Measurements from ENCODE around the gene B3GNT5.

DNA sequence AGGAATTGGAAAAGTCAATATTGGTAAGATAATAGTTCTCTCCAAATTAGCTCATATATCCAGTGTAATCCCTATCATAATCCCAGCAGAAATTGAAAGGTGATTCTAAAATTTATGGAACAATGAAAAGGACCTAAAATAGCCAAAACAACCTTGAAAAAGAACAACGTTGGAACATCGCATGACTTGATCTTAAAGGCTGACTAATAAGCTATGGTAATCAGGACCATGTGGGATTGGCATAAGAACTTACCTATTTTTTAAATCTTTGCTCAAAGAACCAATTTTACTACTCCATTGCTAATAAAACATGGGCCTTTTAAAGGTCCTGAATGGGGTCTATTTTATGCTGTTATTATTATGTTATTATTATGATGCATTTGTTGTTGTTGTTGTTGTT lies 40.9 kb downstream of the B3GNT5 start:
- TF ChIP-seq POLR2AphosphoS5 (IDR thresholded peaks at IDR 0.05; ENCODE audit: low read depth, low read length) (no peak), SIN3A (IDR thresholded peaks at IDR 0.05; ENCODE audit: borderline replicate concordance, insufficient read depth, low read length) (no peak), TAF1 (IDR thresholded peaks at IDR 0.05; ENCODE audit: borderline replicate concordance, insufficient read depth, low read length) (no peak)
- TF ChIP-seq, protein P1, sequence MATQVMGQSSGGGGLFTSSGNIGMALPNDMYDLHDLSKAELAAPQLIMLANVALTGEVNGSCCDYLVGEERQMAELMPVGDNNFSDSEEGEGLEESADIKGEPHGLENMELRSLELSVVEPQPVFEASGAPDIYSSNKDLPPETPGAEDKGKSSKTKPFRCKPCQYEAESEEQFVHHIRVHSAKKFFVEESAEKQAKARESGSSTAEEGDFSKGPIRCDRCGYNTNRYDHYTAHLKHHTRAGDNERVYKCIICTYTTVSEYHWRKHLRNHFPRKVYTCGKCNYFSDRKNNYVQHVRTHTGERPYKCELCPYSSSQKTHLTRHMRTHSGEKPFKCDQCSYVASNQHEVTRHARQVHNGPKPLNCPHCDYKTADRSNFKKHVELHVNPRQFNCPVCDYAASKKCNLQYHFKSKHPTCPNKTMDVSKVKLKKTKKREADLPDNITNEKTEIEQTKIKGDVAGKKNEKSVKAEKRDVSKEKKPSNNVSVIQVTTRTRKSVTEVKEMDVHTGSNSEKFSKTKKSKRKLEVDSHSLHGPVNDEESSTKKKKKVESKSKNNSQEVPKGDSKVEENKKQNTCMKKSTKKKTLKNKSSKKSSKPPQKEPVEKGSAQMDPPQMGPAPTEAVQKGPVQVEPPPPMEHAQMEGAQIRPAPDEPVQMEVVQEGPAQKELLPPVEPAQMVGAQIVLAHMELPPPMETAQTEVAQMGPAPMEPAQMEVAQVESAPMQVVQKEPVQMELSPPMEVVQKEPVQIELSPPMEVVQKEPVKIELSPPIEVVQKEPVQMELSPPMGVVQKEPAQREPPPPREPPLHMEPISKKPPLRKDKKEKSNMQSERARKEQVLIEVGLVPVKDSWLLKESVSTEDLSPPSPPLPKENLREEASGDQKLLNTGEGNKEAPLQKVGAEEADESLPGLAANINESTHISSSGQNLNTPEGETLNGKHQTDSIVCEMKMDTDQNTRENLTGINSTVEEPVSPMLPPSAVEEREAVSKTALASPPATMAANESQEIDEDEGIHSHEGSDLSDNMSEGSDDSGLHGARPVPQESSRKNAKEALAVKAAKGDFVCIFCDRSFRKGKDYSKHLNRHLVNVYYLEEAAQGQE (IDR thresholded peaks at IDR 0.05; ENCODE audit: insufficient read depth in 1 of 2, low read depth in 2 of 2, low read length in 2 of 2): no peak
